ENCODE measurements around the gene OPCML. TPM values are rescaled to one million over a fixed set of nuclear protein-coding genes. Genes with fewer than 3 reads are reported as not detected.

OPCML gene
- total and polyA plus RNA-seq, 2 of the 13 experiments (the other 11 are each of a cell fraction or from before 2014, with no cell fraction given) = not detected

DNA sequence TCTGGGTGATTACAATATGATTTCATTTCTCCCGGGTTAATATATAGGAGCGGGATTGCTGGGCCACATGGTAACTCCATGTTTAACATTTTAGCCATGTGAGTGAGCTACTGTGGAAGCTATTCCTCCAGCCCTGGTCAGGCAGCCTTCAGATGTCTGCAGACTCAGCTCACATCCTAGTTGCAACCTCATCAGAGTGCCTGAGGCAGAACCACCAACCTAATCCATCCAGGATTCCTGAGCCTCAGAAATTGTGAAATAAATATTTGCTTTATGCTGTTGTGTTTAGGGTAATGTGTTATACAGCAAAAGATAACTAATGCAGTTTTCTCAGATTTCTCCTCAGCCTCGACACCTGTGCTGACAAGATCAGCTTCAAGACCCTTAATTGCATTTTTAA, 676.8 kb downstream of the OPCML start (continued):
- TF ChIP-seq, protein P1, sequence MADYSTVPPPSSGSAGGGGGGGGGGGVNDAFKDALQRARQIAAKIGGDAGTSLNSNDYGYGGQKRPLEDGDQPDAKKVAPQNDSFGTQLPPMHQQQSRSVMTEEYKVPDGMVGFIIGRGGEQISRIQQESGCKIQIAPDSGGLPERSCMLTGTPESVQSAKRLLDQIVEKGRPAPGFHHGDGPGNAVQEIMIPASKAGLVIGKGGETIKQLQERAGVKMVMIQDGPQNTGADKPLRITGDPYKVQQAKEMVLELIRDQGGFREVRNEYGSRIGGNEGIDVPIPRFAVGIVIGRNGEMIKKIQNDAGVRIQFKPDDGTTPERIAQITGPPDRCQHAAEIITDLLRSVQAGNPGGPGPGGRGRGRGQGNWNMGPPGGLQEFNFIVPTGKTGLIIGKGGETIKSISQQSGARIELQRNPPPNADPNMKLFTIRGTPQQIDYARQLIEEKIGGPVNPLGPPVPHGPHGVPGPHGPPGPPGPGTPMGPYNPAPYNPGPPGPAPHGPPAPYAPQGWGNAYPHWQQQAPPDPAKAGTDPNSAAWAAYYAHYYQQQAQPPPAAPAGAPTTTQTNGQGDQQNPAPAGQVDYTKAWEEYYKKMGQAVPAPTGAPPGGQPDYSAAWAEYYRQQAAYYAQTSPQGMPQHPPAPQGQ (CRISPR knock-in tag; IDR thresholded peaks at IDR 0.05; ENCODE audit: borderline replicate concordance) = no peak
- no peak for TF ChIP-seq NR1H2 (CRISPR knock-in tag; IDR thresholded peaks at IDR 0.05; ENCODE audit: borderline replicate concordance, low read depth)

DNA sequence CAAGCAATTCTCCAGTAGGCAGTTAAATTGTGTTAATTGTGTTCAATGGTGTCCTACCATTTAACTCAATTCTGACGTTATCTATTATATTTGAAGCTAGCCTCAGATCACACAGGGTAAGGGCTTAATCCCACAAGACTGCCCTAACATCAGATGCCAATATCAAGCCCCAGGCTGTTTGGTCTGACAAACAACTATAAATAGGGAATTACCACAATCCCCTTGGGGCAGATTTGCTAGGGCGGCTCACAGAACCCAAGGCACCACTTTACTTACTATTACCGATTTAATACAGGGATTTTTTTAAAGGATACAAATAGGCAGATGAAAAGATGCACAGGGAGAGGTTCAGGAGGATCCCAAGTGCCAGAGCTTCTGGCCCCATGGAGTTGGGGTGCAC, 678.4 kb downstream of the OPCML start:
- WGBS (ENCODE audit: low lambda C conversion rate) = 13% methylated on average over 3 of the region's 3 CpGs
- no peak overlapping the region for H3K27ac ChIP-seq (ENCODE audit: extremely low read length, insufficient read depth, low read length)
- H3K79me2 ChIP-seq (ENCODE audit: insufficient read depth, low read length) = no peaks in the 10 kb centered on the region
- intact Hi-C loops (cut with micrococcal nuclease; ENCODE audit: unreplicated experiment) = no loop called here
- DNase-seq (ENCODE audit: low spot score) (no peak), ATAC-seq (no peak), FAIRE-seq (no peak)
- no peak overlapping the region for H3K9ac ChIP-seq (ENCODE audit: insufficient read depth, low read depth, low read length)
- H3K9me3 ChIP-seq (ENCODE audit: low read length) = peaks cover 12% of the 10 kb centered on the region; the same call in 1 of the 2 replicates
- no TSS peak for BruUV-seq (replicated peaks)
- POLR2A ChIA-PET = no interaction called here
- H3K36me3 ChIP-seq (replicated peaks in 1 of 2; ENCODE audit: control insufficient read depth in 1 of 2, insufficient read depth in 2 of 2, low read length in 2 of 2) = no peaks in the 10 kb centered on the region
- no peaks in the 10 kb centered on the region for H4K20me1 ChIP-seq (ENCODE audit: insufficient read depth, low read length)
- H2AFZ ChIP-seq (ENCODE audit: low read length) = no peak overlapping the region
- no peak overlapping the region for H3K4me3 ChIP-seq (replicated peaks in 1 of 3; ENCODE audit: insufficient read depth in 1 of 3, low read depth in 2 of 3, low read length in 3 of 3)
- CTCF ChIA-PET (ENCODE audit: low intra/inter-chr PET ratio, low total read pairs) = no interaction called here
- no peak overlapping the region for H3K4me2 ChIP-seq (ENCODE audit: low read depth, low read length)
- in situ Hi-C loops (cut with HindIII; ENCODE audit: extremely low pct_ligation_motif_present, low pct_unique_long_range_greater_than_20kb) = no loop called here
- H3K27me3 ChIP-seq (ENCODE audit: control insufficient read depth in 1 of 2, insufficient read depth in 2 of 2, low read length in 2 of 2) = 0 out of 5 replicates have a peak, but pooled peaks cover 0 to 3% of the 10 kb centered on the region in 2 experiments
- no peaks in the 10 kb centered on the region for H3K4me1 ChIP-seq (ENCODE audit: insufficient read depth, low read length)
- TF ChIP-seq, protein P2, sequence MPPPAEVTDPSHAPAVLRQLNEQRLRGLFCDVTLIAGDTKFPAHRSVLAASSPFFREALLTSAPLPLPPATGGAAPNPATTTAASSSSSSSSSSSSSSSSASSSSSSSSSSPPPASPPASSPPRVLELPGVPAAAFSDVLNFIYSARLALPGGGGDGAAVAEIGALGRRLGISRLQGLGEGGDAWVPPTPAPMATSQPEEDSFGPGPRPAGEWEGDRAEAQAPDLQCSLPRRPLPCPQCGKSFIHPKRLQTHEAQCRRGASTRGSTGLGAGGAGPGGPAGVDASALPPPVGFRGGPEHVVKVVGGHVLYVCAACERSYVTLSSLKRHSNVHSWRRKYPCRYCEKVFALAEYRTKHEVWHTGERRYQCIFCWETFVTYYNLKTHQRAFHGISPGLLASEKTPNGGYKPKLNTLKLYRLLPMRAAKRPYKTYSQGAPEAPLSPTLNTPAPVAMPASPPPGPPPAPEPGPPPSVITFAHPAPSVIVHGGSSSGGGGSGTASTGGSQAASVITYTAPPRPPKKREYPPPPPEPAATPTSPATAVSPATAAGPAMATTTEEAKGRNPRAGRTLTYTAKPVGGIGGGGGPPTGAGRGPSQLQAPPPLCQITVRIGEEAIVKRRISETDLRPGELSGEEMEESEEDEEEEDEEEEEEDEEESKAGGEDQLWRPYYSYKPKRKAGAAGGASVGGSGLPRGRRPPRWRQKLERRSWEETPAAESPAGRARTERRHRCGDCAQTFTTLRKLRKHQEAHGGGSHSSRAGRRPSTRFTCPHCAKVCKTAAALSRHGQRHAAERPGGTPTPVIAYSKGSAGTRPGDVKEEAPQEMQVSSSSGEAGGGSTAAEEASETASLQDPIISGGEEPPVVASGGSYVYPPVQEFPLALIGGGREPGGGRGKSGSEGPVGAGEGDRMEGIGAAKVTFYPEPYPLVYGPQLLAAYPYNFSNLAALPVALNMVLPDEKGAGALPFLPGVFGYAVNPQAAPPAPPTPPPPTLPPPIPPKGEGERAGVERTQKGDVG (CRISPR knock-in tag; IDR thresholded peaks at IDR 0.05; ENCODE audit: borderline replicate concordance) = no peak
- TF ChIP-seq, protein P3, sequence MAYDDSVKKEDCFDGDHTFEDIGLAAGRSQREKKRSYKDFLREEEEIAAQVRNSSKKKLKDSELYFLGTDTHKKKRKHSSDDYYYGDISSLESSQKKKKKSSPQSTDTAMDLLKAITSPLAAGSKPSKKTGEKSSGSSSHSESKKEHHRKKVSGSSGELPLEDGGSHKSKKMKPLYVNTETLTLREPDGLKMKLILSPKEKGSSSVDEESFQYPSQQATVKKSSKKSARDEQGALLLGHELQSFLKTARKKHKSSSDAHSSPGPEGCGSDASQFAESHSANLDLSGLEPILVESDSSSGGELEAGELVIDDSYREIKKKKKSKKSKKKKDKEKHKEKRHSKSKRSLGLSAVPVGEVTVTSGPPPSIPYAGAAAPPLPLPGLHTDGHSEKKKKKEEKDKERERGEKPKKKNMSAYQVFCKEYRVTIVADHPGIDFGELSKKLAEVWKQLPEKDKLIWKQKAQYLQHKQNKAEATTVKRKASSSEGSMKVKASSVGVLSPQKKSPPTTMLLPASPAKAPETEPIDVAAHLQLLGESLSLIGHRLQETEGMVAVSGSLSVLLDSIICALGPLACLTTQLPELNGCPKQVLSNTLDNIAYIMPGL (CRISPR knock-in tag; IDR thresholded peaks at IDR 0.05; ENCODE audit: borderline replicate concordance in 1 of 2, low read depth in 1 of 2) = no peak
- TF ChIP-seq SMARCE1 (IDR thresholded peaks at IDR 0.05; ENCODE audit: borderline replicate concordance) (no peak), ZNF234 (CRISPR knock-in tag; conservative IDR thresholded peaks at IDR 0.05) (no peak), HNRNPK (IDR thresholded peaks at IDR 0.05; ENCODE audit: low read depth, low read length, poor library complexity, severe bottlenecking) (no peak), KAT2B (IDR thresholded peaks at IDR 0.05; ENCODE audit: borderline replicate concordance, low read depth, low read length) (no peak), ZNF672 (CRISPR knock-in tag; IDR thresholded peaks at IDR 0.05) (no peak)
- TF ChIP-seq, protein P4, sequence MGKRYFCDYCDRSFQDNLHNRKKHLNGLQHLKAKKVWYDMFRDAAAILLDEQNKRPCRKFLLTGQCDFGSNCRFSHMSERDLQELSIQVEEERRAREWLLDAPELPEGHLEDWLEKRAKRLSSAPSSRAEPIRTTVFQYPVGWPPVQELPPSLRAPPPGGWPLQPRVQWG (CRISPR knock-in tag; IDR thresholded peaks at IDR 0.05; ENCODE audit: borderline replicate concordance, low read depth) = no peak
- TF ChIP-seq, protein P5, sequence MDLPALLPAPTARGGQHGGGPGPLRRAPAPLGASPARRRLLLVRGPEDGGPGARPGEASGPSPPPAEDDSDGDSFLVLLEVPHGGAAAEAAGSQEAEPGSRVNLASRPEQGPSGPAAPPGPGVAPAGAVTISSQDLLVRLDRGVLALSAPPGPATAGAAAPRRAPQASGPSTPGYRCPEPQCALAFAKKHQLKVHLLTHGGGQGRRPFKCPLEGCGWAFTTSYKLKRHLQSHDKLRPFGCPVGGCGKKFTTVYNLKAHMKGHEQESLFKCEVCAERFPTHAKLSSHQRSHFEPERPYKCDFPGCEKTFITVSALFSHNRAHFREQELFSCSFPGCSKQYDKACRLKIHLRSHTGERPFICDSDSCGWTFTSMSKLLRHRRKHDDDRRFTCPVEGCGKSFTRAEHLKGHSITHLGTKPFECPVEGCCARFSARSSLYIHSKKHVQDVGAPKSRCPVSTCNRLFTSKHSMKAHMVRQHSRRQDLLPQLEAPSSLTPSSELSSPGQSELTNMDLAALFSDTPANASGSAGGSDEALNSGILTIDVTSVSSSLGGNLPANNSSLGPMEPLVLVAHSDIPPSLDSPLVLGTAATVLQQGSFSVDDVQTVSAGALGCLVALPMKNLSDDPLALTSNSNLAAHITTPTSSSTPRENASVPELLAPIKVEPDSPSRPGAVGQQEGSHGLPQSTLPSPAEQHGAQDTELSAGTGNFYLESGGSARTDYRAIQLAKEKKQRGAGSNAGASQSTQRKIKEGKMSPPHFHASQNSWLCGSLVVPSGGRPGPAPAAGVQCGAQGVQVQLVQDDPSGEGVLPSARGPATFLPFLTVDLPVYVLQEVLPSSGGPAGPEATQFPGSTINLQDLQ (CRISPR knock-in tag; IDR thresholded peaks at IDR 0.05) = no peak

Measured in HepG2 (cell line).